Keratinocyte (primary cell): ENCODE measurements around the gene TBL1XR1. TPM values are rescaled to one million over a fixed set of nuclear protein-coding genes. Genes with fewer than 3 reads are reported as not detected.

Experiments used
- DNase-seq: peaks from one replicate; pipeline ENCODE4 v3.0.0-alpha.2; 2011; ENCODE audit warnings: low read depth, missing footprints, low spot score
- FAIRE-seq: peaks from 2 replicates; lab custom pipeline; 2011; peaks lifted over from hg19 to GRCh38; lab: Jason Lieb, UNC
- H2AFZ ChIP-seq: 2 replicates; pipeline ENCODE4 v1.6.0; 2012; ENCODE audit warnings: low read length, control low read depth, inconsistent platforms; ENCODE audit not compliant: control insufficient read depth
- H3K27ac ChIP-seq: 2 replicates; pipeline ENCODE4 v1.5.1; 2011; ENCODE audit warnings: low read length; ENCODE audit not compliant: control insufficient read depth, insufficient read depth
- H3K27me3 ChIP-seq: 3 replicates; pipeline ENCODE4 v1.6.0; 2011; ENCODE audit warnings: low read length; ENCODE audit not compliant: control insufficient read depth, insufficient read depth; ENCODE audit errors: extremely low read depth
- H3K36me3 ChIP-seq, 2 experiments: 2 replicates in 1 of 2; 3 replicates in 1 of 2; pipeline ENCODE4 v1.5.1; 2011; ENCODE audit warnings: low read length in 2 of 2, mild to moderate bottlenecking in 1 of 2; ENCODE audit not compliant: control insufficient read depth in 2 of 2, insufficient read depth in 2 of 2; ENCODE audit errors: extremely low read depth in 1 of 2
- H3K4me1 ChIP-seq: 3 replicates; pipeline ENCODE4 v1.5.1; 2011; ENCODE audit warnings: low read length; ENCODE audit not compliant: control insufficient read depth, insufficient read depth; ENCODE audit errors: extremely low read depth
- H3K4me2 ChIP-seq: 3 replicates; pipeline ENCODE4 v1.6.0; 2011; ENCODE audit warnings: low read depth, low read length; ENCODE audit not compliant: control insufficient read depth, insufficient read depth; ENCODE audit errors: extremely low read depth
- H3K4me3 ChIP-seq, 3 experiments: fragments of 200-600 bp in 1 of 3; sonication (generic) in 1 of 3; 2 replicates in 2 of 3; 3 replicates in 1 of 3; pipeline ENCODE4 v1.5.1; 2011 to 2016; ENCODE audit warnings: low read length in 3 of 3, mild to moderate bottlenecking in 3 of 3, control low read depth in 2 of 3, inconsistent platforms in 1 of 3, low read depth in 1 of 3, mixed read lengths in 1 of 3, mixed run types in 1 of 3, moderate library complexity in 1 of 3; ENCODE audit not compliant: control insufficient read depth in 2 of 3, insufficient read depth in 2 of 3; ENCODE audit errors: extremely low read depth in 1 of 3
- H3K79me2 ChIP-seq: 2 replicates; pipeline ENCODE4 v1.6.0; 2012; ENCODE audit warnings: low read length; ENCODE audit not compliant: control insufficient read depth, insufficient read depth
- H3K9ac ChIP-seq: 3 replicates; pipeline ENCODE4 v1.6.0; 2011; ENCODE audit warnings: low read length; ENCODE audit not compliant: control insufficient read depth, insufficient read depth; ENCODE audit errors: extremely low read depth
- H3K9me1 ChIP-seq: 3 replicates; pipeline ENCODE4 v1.6.0; 2011; ENCODE audit warnings: low read length; ENCODE audit not compliant: control insufficient read depth, insufficient read depth; ENCODE audit errors: extremely low read depth
- H3K9me3 ChIP-seq: 2 replicates; pipeline ENCODE4 v1.5.1; 2012; ENCODE audit warnings: low read depth, low read length; ENCODE audit not compliant: control insufficient read depth
- H4K20me1 ChIP-seq: 3 replicates; pipeline ENCODE4 v1.6.0; 2011; ENCODE audit warnings: low read length; ENCODE audit not compliant: control insufficient read depth, insufficient read depth; ENCODE audit errors: extremely low read depth
- EZH2 ChIP-seq: IDR thresholded peaks from one replicate; pipeline ENCODE4 v1.6.1; 2012; ENCODE audit warnings: inconsistent platforms, mild to moderate bottlenecking, low read length, moderate library complexity
- dilution Hi-C: fragments of 300-500 bp; cut with MboI; formaldehyde crosslinking; loops from one replicate; pipeline ENCODE4 v1.7.0; 2020; ENCODE audit warnings: low sequenced_read_pairs; ENCODE audit not compliant: extremely low pct_ligation_motif_present
- polyA plus RNA-seq, 5 experiments: library from polyadenylated mRNA; depleted of rRNA in 3 of 5; stranded (reverse) in 3 of 5; stranded (forward) in 1 of 5; unstranded in 1 of 5; fragments of >200 nt; gene quantifications; 1 replicate in 1 of 5; 2 replicates in 3 of 5; 3 replicates in 1 of 5; pipeline versions ENCODE4 v1.2.1 to v1.2.3, GENCODE V29; 2011 to 2012; ENCODE audit warnings: missing spikeins in 2 of 5, low read depth in 1 of 5, low replicate concordance in 1 of 5
- TF ChIP-seq, protein P1 (sequence below), 3 experiments: IDR thresholded peaks in 1 of 3; conservative IDR thresholded peaks in 1 of 3; optimal IDR thresholded peaks in 1 of 3; 2 replicates in 2 of 3; 3 replicates in 1 of 3; pipeline versions ENCODE3 to v1.5.1; 2011; ENCODE audit warnings: low read length in 3 of 3, mild to moderate bottlenecking in 3 of 3, moderate library complexity in 2 of 3, control low read depth in 1 of 3, inconsistent platforms in 1 of 3; ENCODE audit not compliant: insufficient read depth in 2 of 3; ENCODE audit errors: extremely low read depth in 1 of 3

The TBL1XR1 gene
- polyA plus RNA-seq, 1 donor (not counting 4 experiments of a cell fraction or from before 2014, with no cell fraction given), result 169 TPM

DNA sequence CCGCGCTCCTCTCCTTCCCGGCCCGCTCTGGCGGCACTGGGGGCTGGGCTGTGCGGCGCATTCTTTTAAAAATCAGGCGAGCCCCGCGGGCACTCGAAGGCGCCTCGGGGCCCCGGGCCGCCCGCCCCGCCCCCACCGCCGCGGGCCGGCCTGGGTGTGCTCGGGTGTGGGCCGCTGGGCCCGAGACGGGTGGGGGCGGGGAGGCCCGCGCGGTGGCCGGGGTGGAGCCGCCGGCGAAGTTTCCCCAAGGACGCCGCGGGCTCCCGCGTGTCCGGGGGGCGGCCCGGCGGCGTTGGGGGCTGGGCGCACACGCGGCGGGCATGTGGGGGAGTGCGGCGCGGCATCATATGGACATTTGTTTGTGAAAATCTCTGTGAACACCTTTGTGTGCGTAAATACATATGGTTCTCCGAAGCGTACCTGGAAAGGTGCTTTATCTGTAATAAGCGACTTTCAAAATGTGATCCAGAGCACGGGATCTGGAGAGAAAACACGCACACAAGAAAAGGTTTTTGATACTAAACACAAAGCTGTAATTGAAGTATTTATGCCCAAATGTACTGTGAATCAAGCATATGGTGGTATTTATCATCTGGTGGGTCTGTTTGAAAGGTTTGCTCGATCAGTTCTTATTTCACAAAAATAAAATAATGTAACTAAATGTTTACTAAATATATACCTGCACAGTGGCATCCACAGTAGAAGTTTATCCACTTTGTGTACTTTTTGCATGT lies 612 bp upstream of the TBL1XR1 start:
- H3K27me3 ChIP-seq, result no peaks in the 10 kb centered on the region
- DNase-seq (no peak), FAIRE-seq (no peak)
- peaks cover 42% of the 10 kb centered on the region for H3K4me1 ChIP-seq
- H3K9ac ChIP-seq, result peak overlapping the region; percentile 99
- H3K4me3 ChIP-seq, result peak overlapping the region; percentile 29 to 65 (median 50)
- H3K27ac ChIP-seq, result peak overlapping the region; percentile 89
- dilution Hi-C loops, result no loop called here
- no peaks in the 10 kb centered on the region for H3K9me3 ChIP-seq
- peak overlapping the region; percentile 80 for H3K4me2 ChIP-seq
- H3K36me3 ChIP-seq, result no peaks in the 10 kb centered on the region
- H2AFZ ChIP-seq, result peak overlapping the region; percentile 22
- TF ChIP-seq, protein P1, sequence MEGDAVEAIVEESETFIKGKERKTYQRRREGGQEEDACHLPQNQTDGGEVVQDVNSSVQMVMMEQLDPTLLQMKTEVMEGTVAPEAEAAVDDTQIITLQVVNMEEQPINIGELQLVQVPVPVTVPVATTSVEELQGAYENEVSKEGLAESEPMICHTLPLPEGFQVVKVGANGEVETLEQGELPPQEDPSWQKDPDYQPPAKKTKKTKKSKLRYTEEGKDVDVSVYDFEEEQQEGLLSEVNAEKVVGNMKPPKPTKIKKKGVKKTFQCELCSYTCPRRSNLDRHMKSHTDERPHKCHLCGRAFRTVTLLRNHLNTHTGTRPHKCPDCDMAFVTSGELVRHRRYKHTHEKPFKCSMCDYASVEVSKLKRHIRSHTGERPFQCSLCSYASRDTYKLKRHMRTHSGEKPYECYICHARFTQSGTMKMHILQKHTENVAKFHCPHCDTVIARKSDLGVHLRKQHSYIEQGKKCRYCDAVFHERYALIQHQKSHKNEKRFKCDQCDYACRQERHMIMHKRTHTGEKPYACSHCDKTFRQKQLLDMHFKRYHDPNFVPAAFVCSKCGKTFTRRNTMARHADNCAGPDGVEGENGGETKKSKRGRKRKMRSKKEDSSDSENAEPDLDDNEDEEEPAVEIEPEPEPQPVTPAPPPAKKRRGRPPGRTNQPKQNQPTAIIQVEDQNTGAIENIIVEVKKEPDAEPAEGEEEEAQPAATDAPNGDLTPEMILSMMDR (optimal IDR thresholded peaks at IDR 0.05 in 1 of 3, IDR thresholded peaks at IDR 0.05 in 1 of 3, conservative IDR thresholded peaks at IDR 0.05 in 1 of 3; ENCODE audit: extremely low read depth in 1 of 3, insufficient read depth in 2 of 3, low read length in 3 of 3), result no peak
- TF ChIP-seq EZH2, result no peak
- H3K79me2 ChIP-seq, result peaks cover 38% of the 10 kb centered on the region
- no peaks in the 10 kb centered on the region for H3K9me1 ChIP-seq
- H4K20me1 ChIP-seq, result no peaks in the 10 kb centered on the region

DNA sequence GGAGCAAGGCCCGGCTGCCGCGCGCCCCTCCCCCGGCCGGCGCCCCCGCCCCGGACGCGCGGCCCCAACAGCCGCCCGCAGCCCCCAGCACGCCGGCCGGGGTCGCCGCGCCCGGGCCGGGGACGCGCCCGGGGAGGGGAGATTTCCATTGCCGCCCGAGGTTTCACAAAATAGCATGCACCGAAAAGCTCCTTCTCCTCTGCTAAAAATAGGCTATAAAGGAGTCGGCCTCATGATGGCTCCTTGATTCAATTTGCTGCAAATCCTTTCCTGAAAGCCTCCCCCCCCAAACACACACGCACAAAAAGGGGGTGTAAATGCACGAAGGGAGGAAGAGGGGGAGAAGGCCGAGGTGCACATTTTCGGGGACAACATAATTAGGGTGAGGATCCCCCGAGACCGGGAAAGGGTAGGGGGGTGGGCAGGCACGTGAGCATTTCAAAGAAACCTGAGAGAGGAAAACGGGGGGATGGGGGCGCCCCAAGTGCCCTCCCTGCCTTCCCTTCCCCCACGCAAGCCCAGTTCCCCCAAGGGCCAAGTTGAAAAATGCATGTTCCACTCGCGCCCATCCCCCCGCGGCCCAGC lies 734 bp downstream of the TBL1XR1 start:
- Histone ChIP-seq H3K9ac (peak overlapping the region; percentile 99), H3K9me3 (no peaks in the 10 kb centered on the region), H3K4me1 (peaks cover 31% of the 10 kb centered on the region), H3K36me3 (no peaks in the 10 kb centered on the region), H4K20me1 (no peaks in the 10 kb centered on the region), H3K4me3 (peak overlapping the region; percentile 88 to 99 (median 92)), H3K79me2 (peaks cover 51% of the 10 kb centered on the region), H2AFZ (no peak overlapping the region), H3K27ac (peak overlapping the region; percentile 98), H3K4me2 (peak overlapping the region; percentile 31), H3K27me3 (no peaks in the 10 kb centered on the region), H3K9me1 (no peaks in the 10 kb centered on the region)
- TF ChIP-seq, protein P1 (optimal IDR thresholded peaks at IDR 0.05 in 1 of 3, IDR thresholded peaks at IDR 0.05 in 1 of 3, conservative IDR thresholded peaks at IDR 0.05 in 1 of 3; ENCODE audit: extremely low read depth in 1 of 3, insufficient read depth in 2 of 3, low read length in 3 of 3), result no peak
- TF ChIP-seq EZH2, result no peak
- FAIRE-seq, result no peak
- DNase-seq, result no peak
- dilution Hi-C loops, result no loop called here
